Measurements from ENCODE around the gene KCNH2.

The KCNH2 gene

DNA sequence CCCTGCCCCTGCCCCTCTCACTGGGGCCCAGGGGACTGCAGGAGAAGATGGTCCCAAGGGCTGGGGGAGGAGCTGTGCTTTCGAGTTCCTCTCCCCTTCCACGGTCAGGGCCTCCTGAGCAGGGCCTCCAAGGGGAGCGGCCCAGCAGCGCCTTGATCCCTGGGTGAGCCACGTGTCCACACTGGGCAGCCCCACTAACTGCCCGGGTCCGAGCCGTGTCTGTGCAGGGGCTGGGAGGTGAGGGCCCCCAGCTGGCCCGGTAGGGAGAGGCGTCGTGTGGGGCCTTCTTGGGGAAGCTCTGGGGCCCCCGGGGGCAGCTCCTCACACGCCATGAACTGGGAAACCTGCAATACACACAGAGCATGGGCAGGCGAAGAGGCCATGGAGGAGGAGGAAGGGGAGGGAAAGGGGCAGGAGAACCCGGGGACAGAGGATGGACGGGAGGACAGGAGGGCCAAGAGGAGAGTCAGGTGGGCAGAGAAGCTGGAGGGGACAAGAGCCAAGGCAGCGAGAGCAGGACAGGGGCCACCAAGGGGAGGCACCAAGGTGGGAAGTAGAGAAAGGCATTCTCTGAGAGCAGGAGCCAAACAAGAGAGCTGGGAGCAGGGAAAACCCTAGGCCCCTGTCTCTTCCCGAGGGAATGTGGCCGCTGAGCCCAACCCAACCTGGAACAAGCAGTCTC is 32.8 kb downstream of the KCNH2 start:
- no peak overlapping the region for H3K4me3 ChIP-seq (ENCODE audit: severe bottlenecking)
- H3K27ac ChIP-seq (ENCODE audit: poor library complexity, severe bottlenecking) = peak overlapping the region; percentile 54
- H3K9me3 ChIP-seq (ENCODE audit: severe bottlenecking) = no peaks in the 10 kb centered on the region
- no peaks in the 10 kb centered on the region for H3K36me3 ChIP-seq (ENCODE audit: low read depth)
- peaks cover 34% of the 10 kb centered on the region for H3K4me1 ChIP-seq (ENCODE audit: insufficient read depth, poor library complexity, severe bottlenecking)
- ATAC-seq (ENCODE audit: low read depth) (no peak), DNase-seq (ENCODE audit: low spot score) (no peak)
- TF ChIP-seq, protein P1, sequence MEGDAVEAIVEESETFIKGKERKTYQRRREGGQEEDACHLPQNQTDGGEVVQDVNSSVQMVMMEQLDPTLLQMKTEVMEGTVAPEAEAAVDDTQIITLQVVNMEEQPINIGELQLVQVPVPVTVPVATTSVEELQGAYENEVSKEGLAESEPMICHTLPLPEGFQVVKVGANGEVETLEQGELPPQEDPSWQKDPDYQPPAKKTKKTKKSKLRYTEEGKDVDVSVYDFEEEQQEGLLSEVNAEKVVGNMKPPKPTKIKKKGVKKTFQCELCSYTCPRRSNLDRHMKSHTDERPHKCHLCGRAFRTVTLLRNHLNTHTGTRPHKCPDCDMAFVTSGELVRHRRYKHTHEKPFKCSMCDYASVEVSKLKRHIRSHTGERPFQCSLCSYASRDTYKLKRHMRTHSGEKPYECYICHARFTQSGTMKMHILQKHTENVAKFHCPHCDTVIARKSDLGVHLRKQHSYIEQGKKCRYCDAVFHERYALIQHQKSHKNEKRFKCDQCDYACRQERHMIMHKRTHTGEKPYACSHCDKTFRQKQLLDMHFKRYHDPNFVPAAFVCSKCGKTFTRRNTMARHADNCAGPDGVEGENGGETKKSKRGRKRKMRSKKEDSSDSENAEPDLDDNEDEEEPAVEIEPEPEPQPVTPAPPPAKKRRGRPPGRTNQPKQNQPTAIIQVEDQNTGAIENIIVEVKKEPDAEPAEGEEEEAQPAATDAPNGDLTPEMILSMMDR (IDR thresholded peaks at IDR 0.05; ENCODE audit: poor library complexity, severe bottlenecking) = no peak
- H3K27me3 ChIP-seq (ENCODE audit: insufficient read depth, poor library complexity, severe bottlenecking) = no peaks in the 10 kb centered on the region

DNA sequence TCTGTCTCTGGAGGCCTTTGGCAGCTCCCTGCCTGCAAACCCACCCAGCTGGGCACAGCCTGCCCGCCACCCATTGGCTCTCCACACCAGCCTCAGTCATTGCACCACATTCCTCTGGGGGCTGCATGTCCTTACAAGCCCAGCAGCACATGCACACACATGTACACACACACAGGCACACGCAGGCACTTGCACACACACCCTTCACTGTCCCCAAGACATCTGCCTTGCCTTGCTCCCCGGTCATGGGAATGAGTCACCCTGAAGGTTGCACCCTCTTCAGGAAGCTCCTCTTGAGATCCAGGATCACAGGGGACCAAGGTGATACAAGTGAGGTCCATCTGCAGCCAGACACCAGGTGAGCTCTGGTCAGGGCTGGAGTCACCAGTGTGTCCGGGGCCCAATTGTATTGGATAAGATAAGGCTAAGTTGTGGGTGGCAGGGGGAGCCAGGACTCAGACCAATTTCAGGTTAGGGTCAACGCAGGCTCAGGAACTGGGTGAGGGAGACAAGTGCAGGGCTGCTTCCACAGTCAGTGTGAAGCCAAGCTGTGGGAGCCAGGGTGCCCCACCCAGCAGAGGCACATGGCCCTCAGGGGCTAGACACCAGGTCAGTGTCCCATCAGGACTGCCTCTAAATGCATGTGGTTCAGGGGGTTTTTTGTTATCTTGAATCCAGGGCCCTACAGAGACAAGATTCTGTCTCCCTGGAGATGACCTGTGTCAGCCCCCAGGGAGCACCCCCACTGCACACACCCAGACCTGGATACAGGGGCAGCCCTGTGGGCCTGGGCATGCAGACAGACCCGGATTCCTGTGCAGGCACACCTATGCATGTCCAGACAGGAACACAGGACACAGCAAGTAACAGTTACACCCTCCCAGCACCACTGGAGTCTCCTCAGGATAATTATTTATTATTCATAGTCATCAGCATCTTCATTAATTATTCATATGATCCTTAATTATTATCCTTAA is 33.8 kb downstream of the KCNH2 start:
- Histone ChIP-seq H3K27ac (ENCODE audit: poor library complexity, severe bottlenecking) (peak overlapping the region; percentile 54), H3K4me1 (ENCODE audit: insufficient read depth, poor library complexity, severe bottlenecking) (peaks cover 37% of the 10 kb centered on the region), H3K27me3 (ENCODE audit: insufficient read depth, poor library complexity, severe bottlenecking) (no peaks in the 10 kb centered on the region), H3K4me3 (ENCODE audit: severe bottlenecking) (no peak overlapping the region), H3K36me3 (ENCODE audit: low read depth) (no peaks in the 10 kb centered on the region), H3K9me3 (ENCODE audit: severe bottlenecking) (no peaks in the 10 kb centered on the region)
- peak; percentile 75 for ATAC-seq (ENCODE audit: low read depth)
- peak; percentile 70 for DNase-seq (ENCODE audit: low spot score)
- TF ChIP-seq, protein P1 (IDR thresholded peaks at IDR 0.05; ENCODE audit: poor library complexity, severe bottlenecking) = no peak

DNA sequence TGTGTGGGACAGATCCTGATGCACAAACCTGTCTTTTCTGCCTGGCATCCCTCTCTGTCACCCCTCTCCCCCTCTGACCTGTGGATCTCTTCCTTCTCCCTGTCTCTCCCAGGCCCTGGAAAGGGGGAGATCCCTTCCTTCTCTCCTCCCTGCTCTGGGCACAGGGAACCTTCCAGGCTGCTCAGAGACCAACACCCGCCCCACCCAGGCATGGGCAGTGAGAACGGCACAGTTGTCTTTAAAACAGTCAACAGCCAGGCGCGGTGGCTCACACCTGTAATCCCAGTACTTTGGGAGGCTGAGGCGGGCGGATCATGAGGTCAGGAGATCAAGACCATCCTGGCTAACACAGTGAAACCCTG is 34.7 kb downstream of the KCNH2 start:
- no peaks in the 10 kb centered on the region for H3K36me3 ChIP-seq (ENCODE audit: low read depth)
- no peaks in the 10 kb centered on the region for H3K27me3 ChIP-seq (ENCODE audit: insufficient read depth, poor library complexity, severe bottlenecking)
- ATAC-seq (ENCODE audit: low read depth) = no peak
- H3K4me3 ChIP-seq (ENCODE audit: severe bottlenecking) = no peak overlapping the region
- H3K4me1 ChIP-seq (ENCODE audit: insufficient read depth, poor library complexity, severe bottlenecking) = peaks cover 44% of the 10 kb centered on the region
- no peaks in the 10 kb centered on the region for H3K9me3 ChIP-seq (ENCODE audit: severe bottlenecking)
- peak overlapping the region; percentile 54 for H3K27ac ChIP-seq (ENCODE audit: poor library complexity, severe bottlenecking)
- TF ChIP-seq, protein P1 (IDR thresholded peaks at IDR 0.05; ENCODE audit: poor library complexity, severe bottlenecking) = no peak
- DNase-seq (ENCODE audit: low spot score) = no peak

- TF ChIP-seq, protein P1 (IDR thresholded peaks at IDR 0.05; ENCODE audit: poor library complexity, severe bottlenecking) = no peak
- no peaks in the 10 kb centered on the region for H3K36me3 ChIP-seq (ENCODE audit: low read depth)
- peaks cover 50% of the 10 kb centered on the region for H3K4me1 ChIP-seq (ENCODE audit: insufficient read depth, poor library complexity, severe bottlenecking)
- H3K27me3 ChIP-seq (ENCODE audit: insufficient read depth, poor library complexity, severe bottlenecking) = no peaks in the 10 kb centered on the region
- H3K27ac ChIP-seq (ENCODE audit: poor library complexity, severe bottlenecking) = no peak overlapping the region
- H3K4me3 ChIP-seq (ENCODE audit: severe bottlenecking) = no peak overlapping the region
- DNase-seq (ENCODE audit: low spot score) = peak; percentile 52
- ATAC-seq (ENCODE audit: low read depth) = no peak
- no peaks in the 10 kb centered on the region for H3K9me3 ChIP-seq (ENCODE audit: severe bottlenecking)
Observed at GRCh38 chr7:150942591-150943452, 35.3 kb downstream of the KCNH2 start.

All from RWPE2 (cell line).